Prostate gland (tissue), 2 donors: Measurements from ENCODE around the gene ANKRD49. TPM values are rescaled to one million over a fixed set of nuclear protein-coding genes. Genes with fewer than 3 reads are reported as not detected.

Source experiments
- DNase-seq: peaks from one replicate; pipeline ENCODE4 v3.0.0-alpha.2; 2019; ENCODE audit warnings: low spot score
- H3K27ac ChIP-seq, 2 donors: fragments of 200-600 bp; sonication (generic); 2 replicates each; pipeline ENCODE4 v1.5.1; 2017 to 2019
- H3K27me3 ChIP-seq: fragments of 200-600 bp; sonication (generic); replicated peaks from 2 replicates; pipeline ENCODE4 v1.5.1; 2019; ENCODE audit not compliant: insufficient read depth
- H3K36me3 ChIP-seq, 2 donors: fragments of 200-600 bp; sonication (generic); 1 replicate in 1 of 2; 2 replicates in 1 of 2; pipeline versions ENCODE4 v1.5.1 to v1.8.1; 2017 to 2019
- H3K4me1 ChIP-seq: fragments of 200-600 bp; sonication (generic); replicated peaks from 2 replicates; pipeline ENCODE4 v1.5.1; 2019
- H3K4me3 ChIP-seq, 2 donors: fragments of 200-600 bp; sonication (generic); 2 replicates each; pipeline ENCODE4 v1.5.1; 2017 to 2019
- H3K9me3 ChIP-seq: fragments of 200-600 bp; sonication (generic); 2 replicates; pipeline ENCODE4 v1.5.1; 2017
- POLR2A ChIP-seq: fragments of 450-650 bp; IDR thresholded peaks from one replicate; pipeline ENCODE4 v1.6.1; 2016; ENCODE audit warnings: antibody characterized with exemption, mild to moderate bottlenecking
- POLR2AphosphoS5 ChIP-seq: sonication (generic); formaldehyde crosslinking; IDR thresholded peaks from one replicate; pipeline ENCODE4 v1.6.1; 2017; ENCODE audit warnings: antibody characterized with exemption
- WGBS: methylation state at CpG from one replicate; pipeline ENCODE4 v1.1.5; 2018; 5-methylcytosine and 5-hydroxymethylcytosine counted together
- intact Hi-C: fragments of 100-400 bp; cut with DNase I; formaldehyde crosslinking; loops from one replicate; pipeline ENCODE4 v1.14.2; 2022
- total RNA-seq, 2 donors: library from RNA; depleted of rRNA; stranded (reverse); fragments of >200 nt; gene quantifications; one replicate each; pipeline ENCODE4 v1.1.0, GENCODE V29; 2016
- TF ChIP-seq, protein P1 (sequence below), 4 experiments: fragments of 200-600 bp in 2 of 4; fragments of 450-650 bp in 2 of 4; sonication (generic) in 2 of 4; IDR thresholded peaks; 1 replicate in 3 of 4; 2 replicates in 1 of 4; pipeline ENCODE4 v1.5.1; 2016 to 2019; ENCODE audit warnings: antibody characterized with exemption in 4 of 4, mild to moderate bottlenecking in 2 of 4, moderate library complexity in 2 of 4

Gene ANKRD49
- total RNA-seq, 2 donors from 2014 or later = 11.6 to 15.6 TPM

DNA sequence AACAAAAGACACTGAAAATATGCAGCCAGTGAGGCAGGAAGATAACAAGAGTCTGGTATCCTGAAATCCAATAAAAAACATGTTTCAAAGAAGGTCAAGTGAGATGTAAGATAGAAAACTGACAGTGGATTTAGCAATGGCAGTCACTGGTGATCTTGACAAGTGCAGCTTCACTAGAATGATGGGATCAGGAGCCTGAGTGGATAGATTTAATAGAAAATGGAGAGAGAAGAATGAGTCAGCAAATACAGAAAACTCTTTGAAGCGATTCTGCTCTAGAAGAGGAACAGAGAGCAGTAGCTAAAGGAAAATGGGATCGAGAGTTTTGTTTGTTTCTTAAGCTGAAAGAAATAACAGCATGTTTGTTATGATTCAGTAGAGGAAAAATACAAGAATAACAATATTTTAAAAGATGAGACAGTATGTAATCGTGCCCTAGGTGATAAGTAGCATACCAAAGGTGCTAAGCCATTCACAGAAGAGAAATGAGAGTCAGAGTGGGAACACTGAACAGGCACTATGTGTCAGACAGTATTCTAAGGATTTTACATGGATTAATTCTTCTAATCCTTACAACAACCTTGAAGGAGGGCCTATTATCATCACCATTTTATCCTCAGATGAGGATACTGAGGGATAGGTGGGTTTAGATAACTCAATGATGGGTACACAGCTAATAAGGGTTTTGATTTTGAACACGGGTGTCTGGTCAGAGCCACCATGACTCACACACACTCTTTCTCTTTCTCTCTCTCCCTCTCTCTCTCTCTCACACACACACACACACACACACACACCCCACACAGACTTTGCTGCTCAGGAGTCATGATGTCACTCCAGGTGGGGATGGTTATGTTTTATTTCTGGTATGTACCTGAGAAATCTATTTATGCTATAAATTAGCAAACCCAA lies 36.4 kb upstream of the ANKRD49 start:
- DNase-seq = no peak
- 83% methylated on average over 4 of the region's 4 CpGs for WGBS
- intact Hi-C loops = no loop called here
- Histone ChIP-seq H3K4me1 (no peaks in the 10 kb centered on the region), H3K4me3 (no peak overlapping the region), H3K9me3 (no peaks in the 10 kb centered on the region), H3K36me3 (peaks cover 0 to 2% of the 10 kb centered on the region in 2 donors), H3K27ac (no peak overlapping the region), H3K27me3 (no peaks in the 10 kb centered on the region)
- TF ChIP-seq POLR2A (no peak), POLR2AphosphoS5 (no peak)
- TF ChIP-seq, protein P1, sequence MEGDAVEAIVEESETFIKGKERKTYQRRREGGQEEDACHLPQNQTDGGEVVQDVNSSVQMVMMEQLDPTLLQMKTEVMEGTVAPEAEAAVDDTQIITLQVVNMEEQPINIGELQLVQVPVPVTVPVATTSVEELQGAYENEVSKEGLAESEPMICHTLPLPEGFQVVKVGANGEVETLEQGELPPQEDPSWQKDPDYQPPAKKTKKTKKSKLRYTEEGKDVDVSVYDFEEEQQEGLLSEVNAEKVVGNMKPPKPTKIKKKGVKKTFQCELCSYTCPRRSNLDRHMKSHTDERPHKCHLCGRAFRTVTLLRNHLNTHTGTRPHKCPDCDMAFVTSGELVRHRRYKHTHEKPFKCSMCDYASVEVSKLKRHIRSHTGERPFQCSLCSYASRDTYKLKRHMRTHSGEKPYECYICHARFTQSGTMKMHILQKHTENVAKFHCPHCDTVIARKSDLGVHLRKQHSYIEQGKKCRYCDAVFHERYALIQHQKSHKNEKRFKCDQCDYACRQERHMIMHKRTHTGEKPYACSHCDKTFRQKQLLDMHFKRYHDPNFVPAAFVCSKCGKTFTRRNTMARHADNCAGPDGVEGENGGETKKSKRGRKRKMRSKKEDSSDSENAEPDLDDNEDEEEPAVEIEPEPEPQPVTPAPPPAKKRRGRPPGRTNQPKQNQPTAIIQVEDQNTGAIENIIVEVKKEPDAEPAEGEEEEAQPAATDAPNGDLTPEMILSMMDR (IDR thresholded peaks at IDR 0.05) = no peak

DNA sequence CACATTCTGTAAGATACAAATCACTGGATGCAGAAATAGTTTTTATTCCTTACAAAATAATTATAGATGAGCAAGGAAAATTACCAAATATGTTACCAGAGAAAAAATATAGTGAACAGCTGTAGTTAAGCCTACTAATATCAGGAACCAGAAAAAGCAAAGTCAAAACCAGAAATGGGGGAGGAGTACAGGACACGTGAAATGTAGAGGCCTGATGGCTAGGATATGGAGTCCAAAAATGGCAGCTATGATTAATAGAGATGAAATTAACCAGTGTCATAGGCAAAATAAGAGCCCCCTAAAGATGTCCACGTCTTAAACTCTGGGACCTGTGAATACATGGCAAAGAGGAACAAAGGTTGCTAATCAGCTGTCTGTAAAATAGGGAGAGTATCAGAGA lies 34.2 kb upstream of the ANKRD49 start:
- 85% methylated on average over 2 of the region's 2 CpGs for WGBS

DNA sequence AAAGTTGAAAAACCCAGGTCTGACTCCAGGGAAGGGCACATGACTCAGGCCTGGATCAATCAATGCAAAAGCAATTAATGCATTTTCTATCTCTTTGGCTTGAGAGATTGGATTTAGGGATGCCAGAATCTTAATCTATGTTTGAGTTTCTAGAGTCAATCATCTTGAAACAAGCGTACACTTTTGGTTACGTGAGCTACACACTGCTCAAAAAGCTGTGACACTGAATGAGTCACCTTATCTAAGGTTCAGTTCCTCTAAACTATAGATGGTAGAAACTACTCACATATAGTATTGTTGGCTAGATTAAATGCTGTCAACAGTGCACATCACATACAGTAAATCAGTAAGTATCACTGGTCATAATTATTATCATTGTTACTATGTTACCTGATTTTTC lies 24.4 kb upstream of the ANKRD49 start:
- no peak for TF ChIP-seq POLR2AphosphoS5
- TF ChIP-seq, protein P1 (IDR thresholded peaks at IDR 0.05) = no peak
- TF ChIP-seq POLR2A = no peak
- WGBS = 92% methylated on average over 2 of the region's 2 CpGs
- no peak overlapping the region for H3K4me3 ChIP-seq
- H3K9me3 ChIP-seq = no peaks in the 10 kb centered on the region
- H3K27me3 ChIP-seq = no peaks in the 10 kb centered on the region
- intact Hi-C loops = no loop called here
- DNase-seq = no peak
- H3K36me3 ChIP-seq = no peaks in the 10 kb centered on the region
- no peaks in the 10 kb centered on the region for H3K4me1 ChIP-seq
- no peak overlapping the region for H3K27ac ChIP-seq

More for the DNA sequence above, 34.2 kb upstream of the ANKRD49 start:
- no peak for TF ChIP-seq POLR2AphosphoS5
- TF ChIP-seq, protein P1 (IDR thresholded peaks at IDR 0.05) = no peak
- no peak for TF ChIP-seq POLR2A
- H3K9me3 ChIP-seq = no peaks in the 10 kb centered on the region
- H3K27me3 ChIP-seq = no peaks in the 10 kb centered on the region
- no peak for DNase-seq
- no peak overlapping the region for H3K4me3 ChIP-seq
- H3K36me3 ChIP-seq = peaks cover 0 to 2% of the 10 kb centered on the region in 2 donors
- intact Hi-C loops = no loop called here
- no peaks in the 10 kb centered on the region for H3K4me1 ChIP-seq
- no peak overlapping the region for H3K27ac ChIP-seq

DNA sequence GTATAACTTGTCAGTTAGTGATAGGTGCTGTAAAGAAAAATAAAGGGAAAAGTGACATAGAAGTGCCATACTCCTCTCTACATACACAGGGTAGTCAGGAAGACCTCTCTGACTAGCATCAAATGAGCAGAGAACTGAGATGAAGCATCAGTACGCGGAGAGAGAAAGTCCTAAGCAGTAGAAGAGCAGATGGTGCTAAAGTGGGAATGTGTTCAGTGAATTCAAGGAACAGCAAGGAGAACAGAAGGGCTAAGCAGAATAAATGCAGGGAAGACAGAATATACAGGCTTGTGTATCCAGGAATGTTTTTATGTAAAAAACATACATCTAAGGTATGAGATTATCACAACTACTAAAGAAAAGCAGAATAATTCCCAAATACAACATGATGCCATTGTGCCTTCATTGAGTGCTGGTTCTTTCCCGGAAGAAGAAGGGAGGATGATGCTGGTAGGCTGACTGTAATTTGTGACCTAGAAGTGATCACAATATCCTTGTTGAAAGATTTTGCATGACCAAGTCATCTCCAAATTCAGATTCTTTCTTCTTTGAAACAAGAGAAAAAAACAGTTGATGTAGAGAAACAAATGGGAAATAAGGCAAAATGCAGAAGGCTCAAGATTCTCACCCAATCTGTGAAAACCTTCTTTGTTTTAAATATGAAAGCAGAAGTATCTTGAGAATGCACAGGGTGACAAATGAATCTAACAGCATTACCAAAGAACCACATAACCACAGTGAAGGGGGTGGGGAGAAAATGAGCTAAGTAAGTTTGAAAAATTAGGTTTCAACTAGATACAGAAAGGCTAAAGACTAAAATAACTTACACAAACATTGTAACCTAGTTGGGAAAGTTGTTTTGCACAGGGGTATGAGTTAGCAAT lies 20.6 kb upstream of the ANKRD49 start:
- no peak for TF ChIP-seq POLR2A
- TF ChIP-seq POLR2AphosphoS5 = no peak
- TF ChIP-seq, protein P1 (IDR thresholded peaks at IDR 0.05) = no peak
- Histone ChIP-seq H3K27me3 (no peaks in the 10 kb centered on the region), H3K27ac (no peak overlapping the region), H3K4me1 (no peaks in the 10 kb centered on the region), H3K36me3 (no peaks in the 10 kb centered on the region), H3K9me3 (no peaks in the 10 kb centered on the region), H3K4me3 (no peak overlapping the region)
- intact Hi-C loops = no loop called here
- 92% methylated on average over 3 of the region's 3 CpGs for WGBS
- no peak for DNase-seq
